K562 (cell line): ENCODE data around the gene ANKMY2. TPM values are rescaled to one million over a fixed set of nuclear protein-coding genes. Genes with fewer than 3 reads are reported as not detected.

Source experiments
- SP1 ChIP-seq: sonication (generic); formaldehyde crosslinking; IDR thresholded peaks from 2 replicates; pipeline ENCODE4 v1.8.1; 2022; ENCODE audit warnings: mild to moderate bottlenecking, missing genetic modification reagents
- TRIM24 ChIP-seq, 2 experiments: fragments of 450-650 bp; IDR thresholded peaks; 2 replicates each; pipeline ENCODE4 v1.6.1; 2016
- ZNF133 ChIP-seq: fragments of 250-450 bp; sonication (Bioruptor Pico); IDR thresholded peaks from 2 replicates; pipeline ENCODE4 v1.4.0; 2020; ENCODE audit warnings: mild to moderate bottlenecking
- polyA plus RNA-seq, 8 experiments: library from polyadenylated mRNA; depleted of rRNA in 4 of 8; stranded (reverse) in 5 of 8; unstranded in 3 of 8; fragments of >200 nt; fragmentation: Nextera tagmentation in 2 of 8; fragmentation: Illumina TruSeq in 1 of 8; extraction: Ambion mirVana in 2 of 8; extraction: Trizol in 1 of 8; gene quantifications; 2 replicates each; pipeline versions ENCODE4 v1.2.1 to v1.2.3, GENCODE V29; 2011 to 2014; ENCODE audit warnings: inconsistent platforms in 1 of 8, missing spikeins in 1 of 8
- total RNA-seq, 7 experiments: library from RNA; depleted of rRNA in 6 of 7; stranded (reverse); fragments of >200 nt in 6 of 7; fragmentation: Illumina TruSeq in 2 of 7; extraction: Trizol in 2 of 7; gene quantifications; 2 replicates each; pipeline versions ENCODE4 v1.2.1 to v1.2.3, GENCODE V29; 2011 to 2021; ENCODE audit warnings: low replicate concordance in 1 of 7
- TF ChIP-seq, protein P1 (sequence below): sonication (generic); formaldehyde crosslinking; IDR thresholded peaks from 2 replicates; pipeline ENCODE4 v1.8.0; 2023; ENCODE audit warnings: mild to moderate bottlenecking, missing genetic modification reagents
- TF ChIP-seq, protein P2 (sequence below), 3 experiments: fragments of 200-800 bp in 1 of 3; sonication (Bioruptor generic) in 1 of 3; sonication (generic) in 1 of 3; formaldehyde crosslinking in 1 of 3; IDR thresholded peaks; 2 replicates each; pipeline versions ENCODE4 v1.6.1 to v1.8.0; 2016 to 2022; ENCODE audit warnings: mild to moderate bottlenecking in 2 of 3, missing compliant biosample characterization in 2 of 3, missing genetic modification characterization in 2 of 3, missing genetic modification reagents in 1 of 3

Gene ANKMY2
- total and polyA plus RNA-seq, 9 of the 15 experiments (the other 6 are each of a cell fraction or from before 2014, with no cell fraction given) = 38.9 to 71.5 (median 48.8) TPM

DNA sequence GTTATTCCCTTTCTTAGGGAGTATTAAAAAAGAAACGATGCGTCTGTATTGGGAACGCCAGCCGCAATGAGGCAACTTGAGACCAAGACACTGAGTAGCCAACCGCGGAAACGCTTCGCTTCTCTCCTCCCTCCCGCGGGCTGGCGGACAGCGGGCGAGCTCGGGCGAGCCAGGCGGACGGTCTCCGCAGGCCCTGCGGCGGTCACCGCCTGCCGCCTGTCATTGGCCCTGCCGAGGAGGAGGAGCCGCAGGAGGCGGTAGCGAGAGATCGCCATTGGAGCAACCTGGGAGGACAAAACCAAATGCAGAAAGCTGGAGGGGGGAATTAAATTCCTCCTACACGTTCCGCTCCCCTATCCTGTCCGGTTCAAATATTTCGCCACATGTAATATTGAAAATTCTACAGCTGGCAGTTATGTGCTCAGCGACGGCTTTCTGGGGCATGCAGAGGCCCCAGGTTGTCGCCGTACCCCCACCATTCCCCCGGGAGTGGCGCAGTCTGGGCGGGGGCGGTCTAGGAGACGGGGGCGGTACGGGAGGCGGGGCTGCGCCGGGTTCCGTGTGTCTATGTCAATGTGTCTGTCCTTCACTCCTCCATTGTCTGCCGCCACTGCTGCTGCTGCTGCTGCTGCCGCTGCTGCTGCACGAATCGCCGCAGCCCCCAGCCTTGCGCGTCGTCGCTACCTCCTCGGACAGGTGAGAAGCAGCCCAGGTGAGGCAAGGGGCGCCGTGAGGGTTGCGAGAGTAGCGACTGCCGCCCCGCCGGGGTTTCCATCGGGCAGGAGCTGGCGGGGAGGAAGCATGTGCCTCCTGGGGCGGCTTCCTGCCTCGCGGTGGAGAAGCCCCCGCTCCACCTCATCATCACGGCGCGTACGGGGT is at the start of gene ANKMY2, which contains the start of gene BZW2 (continued):
- TF ChIP-seq, protein P1, sequence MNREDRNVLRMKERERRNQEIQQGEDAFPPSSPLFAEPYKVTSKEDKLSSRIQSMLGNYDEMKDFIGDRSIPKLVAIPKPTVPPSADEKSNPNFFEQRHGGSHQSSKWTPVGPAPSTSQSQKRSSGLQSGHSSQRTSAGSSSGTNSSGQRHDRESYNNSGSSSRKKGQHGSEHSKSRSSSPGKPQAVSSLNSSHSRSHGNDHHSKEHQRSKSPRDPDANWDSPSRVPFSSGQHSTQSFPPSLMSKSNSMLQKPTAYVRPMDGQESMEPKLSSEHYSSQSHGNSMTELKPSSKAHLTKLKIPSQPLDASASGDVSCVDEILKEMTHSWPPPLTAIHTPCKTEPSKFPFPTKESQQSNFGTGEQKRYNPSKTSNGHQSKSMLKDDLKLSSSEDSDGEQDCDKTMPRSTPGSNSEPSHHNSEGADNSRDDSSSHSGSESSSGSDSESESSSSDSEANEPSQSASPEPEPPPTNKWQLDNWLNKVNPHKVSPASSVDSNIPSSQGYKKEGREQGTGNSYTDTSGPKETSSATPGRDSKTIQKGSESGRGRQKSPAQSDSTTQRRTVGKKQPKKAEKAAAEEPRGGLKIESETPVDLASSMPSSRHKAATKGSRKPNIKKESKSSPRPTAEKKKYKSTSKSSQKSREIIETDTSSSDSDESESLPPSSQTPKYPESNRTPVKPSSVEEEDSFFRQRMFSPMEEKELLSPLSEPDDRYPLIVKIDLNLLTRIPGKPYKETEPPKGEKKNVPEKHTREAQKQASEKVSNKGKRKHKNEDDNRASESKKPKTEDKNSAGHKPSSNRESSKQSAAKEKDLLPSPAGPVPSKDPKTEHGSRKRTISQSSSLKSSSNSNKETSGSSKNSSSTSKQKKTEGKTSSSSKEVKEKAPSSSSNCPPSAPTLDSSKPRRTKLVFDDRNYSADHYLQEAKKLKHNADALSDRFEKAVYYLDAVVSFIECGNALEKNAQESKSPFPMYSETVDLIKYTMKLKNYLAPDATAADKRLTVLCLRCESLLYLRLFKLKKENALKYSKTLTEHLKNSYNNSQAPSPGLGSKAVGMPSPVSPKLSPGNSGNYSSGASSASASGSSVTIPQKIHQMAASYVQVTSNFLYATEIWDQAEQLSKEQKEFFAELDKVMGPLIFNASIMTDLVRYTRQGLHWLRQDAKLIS (CRISPR knock-in tag) = peak; percentile 75
- TF ChIP-seq TRIM24 (IDR thresholded peaks at IDR 0.05) = 0 out of 4 replicates have a peak, but pooled peaks of 1 of the 2 experiments have one; percentile 18
- peak; percentile 97 for TF ChIP-seq SP1 (CRISPR knock-in tag)
- TF ChIP-seq, protein P2, sequence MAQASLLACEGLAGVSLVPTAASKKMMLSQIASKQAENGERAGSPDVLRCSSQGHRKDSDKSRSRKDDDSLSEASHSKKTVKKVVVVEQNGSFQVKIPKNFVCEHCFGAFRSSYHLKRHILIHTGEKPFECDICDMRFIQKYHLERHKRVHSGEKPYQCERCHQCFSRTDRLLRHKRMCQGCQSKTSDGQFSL (CRISPR knock-in tag; IDR thresholded peaks at IDR 0.05) = peak; percentile 100
- TF ChIP-seq, protein P2 (tag; IDR thresholded peaks at IDR 0.05) = peak in 1 of 2 experiments; percentile 100; a peak in 2 of 4 replicates
- no peak for TF ChIP-seq ZNF133 (CRISPR knock-in tag)
